KMS-11 (cell line): ENCODE results near the gene FBXW12.

ENCODE experiments used
- H2AFZ ChIP-seq: fragments of 200-600 bp; sonication (generic); 2 replicates; pipeline ENCODE4 v1.6.1; 2016; ENCODE audit warnings: antibody characterized with exemption, mixed run types, low read depth
- H3K27ac ChIP-seq: fragments of 200-600 bp; sonication (generic); 2 replicates; pipeline ENCODE4 v1.6.1; 2016; ENCODE audit warnings: mild to moderate bottlenecking, mixed run types
- H3K27me3 ChIP-seq: fragments of 200-600 bp; sonication (generic); 2 replicates; pipeline ENCODE4 v1.6.1; 2017; ENCODE audit warnings: mild to moderate bottlenecking, low read depth, mixed run types, moderate library complexity; ENCODE audit not compliant: insufficient read depth
- H3K36me3 ChIP-seq: fragments of 200-600 bp; sonication (generic); 2 replicates; pipeline ENCODE4 v1.6.1; 2017; ENCODE audit warnings: mild to moderate bottlenecking, mixed run types; ENCODE audit not compliant: insufficient read depth
- H3K4me1 ChIP-seq: fragments of 200-600 bp; sonication (generic); 2 replicates; pipeline ENCODE4 v1.6.1; 2016; ENCODE audit warnings: mild to moderate bottlenecking, low read depth, mixed run types; ENCODE audit not compliant: poor library complexity, severe bottlenecking
- H3K4me2 ChIP-seq: fragments of 200-600 bp; sonication (generic); 2 replicates; pipeline ENCODE4 v1.7.0; 2016; ENCODE audit warnings: mild to moderate bottlenecking, mixed run types
- H3K4me3 ChIP-seq: fragments of 200-600 bp; sonication (generic); IDR thresholded peaks from 2 replicates; pipeline ENCODE4 v1.6.1; 2017; ENCODE audit warnings: low read depth, low read length, mixed read lengths; ENCODE audit not compliant: insufficient read depth
- H3K79me2 ChIP-seq: fragments of 200-600 bp; sonication (generic); 2 replicates; pipeline ENCODE4 v1.6.1; 2016; ENCODE audit warnings: low read depth, mixed run types; ENCODE audit not compliant: insufficient read depth
- H3K9ac ChIP-seq: fragments of 200-600 bp; sonication (generic); 2 replicates; pipeline ENCODE4 v1.6.1; 2016; ENCODE audit warnings: mild to moderate bottlenecking, mixed run types
- H4K20me1 ChIP-seq: fragments of 200-600 bp; sonication (generic); 2 replicates; pipeline ENCODE4 v1.6.1; 2016; ENCODE audit warnings: mild to moderate bottlenecking, mixed run types; ENCODE audit not compliant: insufficient read depth
- CTCF ChIP-seq: fragments of 200-600 bp; sonication (generic); conservative IDR thresholded peaks from 2 replicates; pipeline ENCODE4 v1.6.1; 2017; ENCODE audit warnings: low read depth, mild to moderate bottlenecking, antibody characterized with exemption, low read length, moderate library complexity, mixed read lengths

FBXW12 gene

GRCh38 chr3:48388966-48389365, 16.9 kb downstream of the FBXW12 start:
- no peak for TF ChIP-seq CTCF
- Histone ChIP-seq H3K27ac (no peak overlapping the region), H3K36me3 (no peaks in the 10 kb centered on the region), H3K4me3 (no peak overlapping the region), H2AFZ (no peak overlapping the region), H4K20me1 (no peaks in the 10 kb centered on the region), H3K27me3 (no peaks in the 10 kb centered on the region), H3K9ac (no peak overlapping the region), H3K4me1 (no peaks in the 10 kb centered on the region), H3K4me2 (no peak overlapping the region), H3K79me2 (no peaks in the 10 kb centered on the region)

GRCh38 chr3:48394391-48394790, 22.4 kb downstream of the FBXW12 start:
- H3K4me1 ChIP-seq, result no peaks in the 10 kb centered on the region
- H3K36me3 ChIP-seq, result no peaks in the 10 kb centered on the region
- TF ChIP-seq CTCF, result no peak
- no peak overlapping the region for H3K9ac ChIP-seq
- no peak overlapping the region for H3K4me2 ChIP-seq
- H3K4me3 ChIP-seq, result no peak overlapping the region
- H3K27ac ChIP-seq, result no peak overlapping the region
- no peaks in the 10 kb centered on the region for H3K79me2 ChIP-seq
- no peaks in the 10 kb centered on the region for H3K27me3 ChIP-seq
- H4K20me1 ChIP-seq, result no peaks in the 10 kb centered on the region
- H2AFZ ChIP-seq, result no peak overlapping the region

GRCh38 chr3:48395714-48396113, 23.7 kb downstream of the FBXW12 start:
- H2AFZ ChIP-seq, result no peak overlapping the region
- no peak overlapping the region for H3K4me2 ChIP-seq
- no peak overlapping the region for H3K27ac ChIP-seq
- no peak overlapping the region for H3K4me3 ChIP-seq
- H3K9ac ChIP-seq, result no peak overlapping the region
- H3K4me1 ChIP-seq, result no peaks in the 10 kb centered on the region
- H3K27me3 ChIP-seq, result no peaks in the 10 kb centered on the region
- no peaks in the 10 kb centered on the region for H3K36me3 ChIP-seq
- TF ChIP-seq CTCF, result no peak
- H3K79me2 ChIP-seq, result no peaks in the 10 kb centered on the region
- no peaks in the 10 kb centered on the region for H4K20me1 ChIP-seq

- no peak for TF ChIP-seq CTCF
- H3K36me3 ChIP-seq, result no peaks in the 10 kb centered on the region
- H3K9ac ChIP-seq, result no peak overlapping the region
- H3K27ac ChIP-seq, result no peak overlapping the region
- no peaks in the 10 kb centered on the region for H3K79me2 ChIP-seq
- H2AFZ ChIP-seq, result no peak overlapping the region
- H3K4me1 ChIP-seq, result no peaks in the 10 kb centered on the region
- no peak overlapping the region for H3K4me3 ChIP-seq
- H4K20me1 ChIP-seq, result no peaks in the 10 kb centered on the region
- H3K27me3 ChIP-seq, result no peaks in the 10 kb centered on the region
- H3K4me2 ChIP-seq, result no peak overlapping the region
These were observed 26.0 kb downstream of the FBXW12 start for GRCh38 chr3:48397767-48398681.
